ENCODE measurements around the gene NEK8.

NEK8 gene

GRCh38 chr17:28704219-28704858, 24.2 kb upstream of the NEK8 start:
- Mint-ChIP-seq H3K27ac (peak overlapping the region; percentile 12), H3K36me3 (peaks cover 51% of the 10 kb centered on the region), H3K4me3 (no peak overlapping the region), H3K27me3 (no peaks in the 10 kb centered on the region), H3K9me3 (no peaks in the 10 kb centered on the region), H3K4me1 (peaks cover 8% of the 10 kb centered on the region)
- ATAC-seq: no peak

GRCh38 chr17:28705074-28705659, 23.4 kb upstream of the NEK8 start:
- Mint-ChIP-seq H3K36me3 (peaks cover 42% of the 10 kb centered on the region), H3K27me3 (no peaks in the 10 kb centered on the region), H3K9me3 (no peaks in the 10 kb centered on the region), H3K4me1 (peaks cover 11% of the 10 kb centered on the region), H3K4me3 (no peak overlapping the region), H3K27ac (peak overlapping the region; percentile 25)
- ATAC-seq: no peak

GRCh38 chr17:28705728-28706334, 22.8 kb upstream of the NEK8 start:
- Mint-ChIP-seq H3K27ac (peak overlapping the region; percentile 25), H3K4me1 (peaks cover 18% of the 10 kb centered on the region), H3K9me3 (no peaks in the 10 kb centered on the region), H3K27me3 (no peaks in the 10 kb centered on the region), H3K4me3 (no peak overlapping the region), H3K36me3 (peaks cover 37% of the 10 kb centered on the region)
- no peak for ATAC-seq

GRCh38 chr17:28706471-28707338, 21.9 kb upstream of the NEK8 start:
- Mint-ChIP-seq H3K27ac (peak overlapping the region; percentile 1), H3K4me1 (peaks cover 21% of the 10 kb centered on the region), H3K27me3 (no peaks in the 10 kb centered on the region)

GRCh38 chr17:28707339-28707720, 21.3 kb upstream of the NEK8 start:
- Mint-ChIP-seq H3K27ac (peak overlapping the region; percentile 1), H3K27me3 (no peaks in the 10 kb centered on the region), H3K36me3 (peaks cover 25% of the 10 kb centered on the region), H3K9me3 (no peaks in the 10 kb centered on the region), H3K4me3 (no peak overlapping the region), H3K4me1 (peaks cover 27% of the 10 kb centered on the region)
- no peak for ATAC-seq

More at GRCh38 chr17:28706471-28707338, 21.9 kb upstream of the NEK8 start:
- Mint-ChIP-seq H3K4me3 (no peak overlapping the region), H3K36me3 (peaks cover 30% of the 10 kb centered on the region), H3K9me3 (no peaks in the 10 kb centered on the region)
- ATAC-seq: no peak

GRCh38 chr17:28710861-28711722, 17.5 kb upstream of the NEK8 start:
- peak; percentile 93 for ATAC-seq
- peak overlapping the region; percentile 93 for H3K27ac Mint-ChIP-seq
- H3K4me1 Mint-ChIP-seq: peaks cover 37% of the 10 kb centered on the region

GRCh38 chr17:28711723-28712031, 16.9 kb upstream of the NEK8 start, which contains the start of gene PROCA1:
PROCA1 (minus strand) TSS chr17:28711888; CDS start chr17:28711660, 228 bp downstream.
- ATAC-seq: peak; percentile 44

More at GRCh38 chr17:28710861-28711722, 17.5 kb upstream of the NEK8 start:
- H3K36me3 Mint-ChIP-seq: no peaks in the 10 kb centered on the region
- H3K9me3 Mint-ChIP-seq: no peaks in the 10 kb centered on the region
- peak overlapping the region; percentile 87 for H3K4me3 Mint-ChIP-seq
- peaks cover 17% of the 10 kb centered on the region for H3K27me3 Mint-ChIP-seq

GRCh38 chr17:28712032-28712704, 16.4 kb upstream of the NEK8 start:
- peak overlapping the region; percentile 87 for H3K4me3 Mint-ChIP-seq
- ATAC-seq: peak; percentile 74
- H3K9me3 Mint-ChIP-seq: no peaks in the 10 kb centered on the region

More at GRCh38 chr17:28711723-28712031, 16.9 kb upstream of the NEK8 start, which contains the start of gene PROCA1:
- no peaks in the 10 kb centered on the region for H3K36me3 Mint-ChIP-seq
- H3K27me3 Mint-ChIP-seq: peaks cover 17% of the 10 kb centered on the region
- H3K9me3 Mint-ChIP-seq: no peaks in the 10 kb centered on the region
- peaks cover 37% of the 10 kb centered on the region for H3K4me1 Mint-ChIP-seq
- peak within 1 kb of the TSS; percentile 87 for H3K4me3 Mint-ChIP-seq
- peak within 1 kb of the TSS; percentile 93 for H3K27ac Mint-ChIP-seq

GRCh38 chr17:28712705-28713415, 15.7 kb upstream of the NEK8 start:
- Mint-ChIP-seq H3K4me3 (peak overlapping the region; percentile 87), H3K36me3 (no peaks in the 10 kb centered on the region), H3K27me3 (peaks cover 17% of the 10 kb centered on the region), H3K27ac (peak overlapping the region; percentile 93), H3K4me1 (peaks cover 39% of the 10 kb centered on the region), H3K9me3 (no peaks in the 10 kb centered on the region)
- ATAC-seq: no peak

More at GRCh38 chr17:28712032-28712704, 16.4 kb upstream of the NEK8 start:
- no peaks in the 10 kb centered on the region for H3K36me3 Mint-ChIP-seq
- peaks cover 17% of the 10 kb centered on the region for H3K27me3 Mint-ChIP-seq
- H3K4me1 Mint-ChIP-seq: peaks cover 37% of the 10 kb centered on the region
- H3K27ac Mint-ChIP-seq: peak overlapping the region; percentile 93

GRCh38 chr17:28714281-28714680, 14.3 kb upstream of the NEK8 start:
- peaks cover 51% of the 10 kb centered on the region for H3K4me1 Mint-ChIP-seq
- H3K9me3 Mint-ChIP-seq: no peaks in the 10 kb centered on the region
- H3K36me3 Mint-ChIP-seq: no peaks in the 10 kb centered on the region
- no peak for ATAC-seq
- H3K4me3 Mint-ChIP-seq: no peak overlapping the region
- peaks cover 17% of the 10 kb centered on the region for H3K27me3 Mint-ChIP-seq
- H3K27ac Mint-ChIP-seq: no peak overlapping the region

GRCh38 chr17:28715217-28715616, 13.4 kb upstream of the NEK8 start:
- Mint-ChIP-seq H3K9me3 (no peaks in the 10 kb centered on the region), H3K4me1 (peaks cover 55% of the 10 kb centered on the region), H3K27me3 (peaks cover 17% of the 10 kb centered on the region), H3K36me3 (peaks cover 5% of the 10 kb centered on the region), H3K27ac (no peak overlapping the region), H3K4me3 (no peak overlapping the region)
- no peak for ATAC-seq

- H3K36me3 Mint-ChIP-seq: peaks cover 22% of the 10 kb centered on the region
- peak overlapping the region; percentile 55 for H3K4me3 Mint-ChIP-seq
Observed at GRCh38 chr17:28716740-28717577, 11.6 kb upstream of the NEK8 start.

More at GRCh38 chr17:28716740-28717577, 11.6 kb upstream of the NEK8 start:
- Mint-ChIP-seq H3K27me3 (peaks cover 17% of the 10 kb centered on the region), H3K9me3 (no peaks in the 10 kb centered on the region), H3K4me1 (peaks cover 49% of the 10 kb centered on the region), H3K27ac (peak overlapping the region; percentile 80)
- no peak for ATAC-seq

All from stimulated activated memory B cell treated with anti-CD40 and anti-IgM and Interleukin-4, amounts not matched to agents 10 μg/mL and 1 μg/mL and 100 μg/mL, for 72 hours (primary cell).